Activated T-cell treated with anti-CD3 and anti-CD28 coated beads, Interleukin-2, amount 50 U/mL, for 4 hours (primary cell): ENCODE results near the gene DCAF15. TPM values are rescaled to one million over a fixed set of nuclear protein-coding genes. Genes with fewer than 3 reads are reported as not detected.

Source experiments
- ATAC-seq, 2 donors: fragments of 200-7000 bp; cut with Tn5 transposase; one replicate each; pipeline ENCODE4 v1.10.0; 2021
- DNase-seq: peaks from one replicate; pipeline ENCODE4 v3.0.0-alpha.2; 2020
- H3K27me3 Mint-ChIP-seq: one replicate; pipeline ENCODE4 v1.8.0; 2021; ENCODE audit warnings: low read depth, mixed read lengths
- H3K36me3 Mint-ChIP-seq: one replicate; pipeline ENCODE4 v1.8.0; 2022; ENCODE audit warnings: mixed read lengths; ENCODE audit not compliant: insufficient read depth
- H3K4me1 Mint-ChIP-seq: one replicate; pipeline ENCODE4 v1.8.0; 2021; ENCODE audit warnings: low read depth, mixed read lengths
- H3K4me3 Mint-ChIP-seq: one replicate; pipeline ENCODE4 v1.8.0; 2021; ENCODE audit warnings: mild to moderate bottlenecking, moderate library complexity, mixed read lengths
- H3K9me3 Mint-ChIP-seq: one replicate; pipeline ENCODE4 v1.8.0; 2021; ENCODE audit warnings: mixed read lengths
- total RNA-seq, 3 donors: library from RNA; stranded (reverse); gene quantifications; one replicate each; pipeline ENCODE4 v1.2.1, GENCODE V29; 2021

The DCAF15 gene
- total RNA-seq, 3 donors from 2014 or later = 65.2 to 75.4 (median 66.2) TPM

DNA sequence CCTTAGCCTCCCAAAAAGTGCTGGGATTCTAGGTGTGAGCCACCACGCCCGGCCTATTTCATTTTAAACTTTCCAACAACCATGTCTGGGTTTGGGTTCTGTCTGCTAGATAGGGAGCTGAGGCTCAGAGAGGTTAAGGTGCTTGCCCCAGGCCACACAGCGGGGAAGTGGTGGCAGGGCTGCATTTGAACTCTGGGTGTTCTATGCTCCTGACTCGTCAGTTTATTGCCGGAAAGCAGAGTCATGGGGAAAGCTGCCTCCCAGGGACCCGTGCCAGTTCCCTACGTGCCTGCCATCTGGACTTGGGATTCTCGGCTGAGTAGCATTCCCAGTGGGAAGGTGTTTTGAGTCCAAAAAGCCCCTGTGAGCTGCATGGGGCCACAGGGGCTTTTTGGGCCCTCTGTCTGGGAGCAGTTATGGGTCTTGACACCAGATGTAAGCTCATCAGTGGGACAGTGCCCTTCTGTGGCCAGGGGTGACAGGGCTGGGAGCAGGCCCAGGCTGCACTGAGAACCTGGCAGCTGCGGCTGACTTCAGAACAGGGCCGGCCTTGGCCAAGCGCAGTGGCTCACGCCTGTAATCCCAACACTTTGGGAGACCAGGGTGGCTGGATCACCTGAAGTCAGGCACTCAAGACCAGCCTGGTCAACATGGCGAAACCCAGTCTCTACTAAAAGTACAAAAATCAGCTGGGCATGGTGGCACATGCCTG is 42.9 kb downstream of the DCAF15 start:
- H3K36me3 Mint-ChIP-seq = peaks cover 14% of the 10 kb centered on the region
- H3K4me3 Mint-ChIP-seq = no peak overlapping the region
- no peak for ATAC-seq
- no peaks in the 10 kb centered on the region for H3K9me3 Mint-ChIP-seq
- DNase-seq = no peak
- no peaks in the 10 kb centered on the region for H3K27me3 Mint-ChIP-seq
- H3K4me1 Mint-ChIP-seq = peaks cover 18% of the 10 kb centered on the region

DNA sequence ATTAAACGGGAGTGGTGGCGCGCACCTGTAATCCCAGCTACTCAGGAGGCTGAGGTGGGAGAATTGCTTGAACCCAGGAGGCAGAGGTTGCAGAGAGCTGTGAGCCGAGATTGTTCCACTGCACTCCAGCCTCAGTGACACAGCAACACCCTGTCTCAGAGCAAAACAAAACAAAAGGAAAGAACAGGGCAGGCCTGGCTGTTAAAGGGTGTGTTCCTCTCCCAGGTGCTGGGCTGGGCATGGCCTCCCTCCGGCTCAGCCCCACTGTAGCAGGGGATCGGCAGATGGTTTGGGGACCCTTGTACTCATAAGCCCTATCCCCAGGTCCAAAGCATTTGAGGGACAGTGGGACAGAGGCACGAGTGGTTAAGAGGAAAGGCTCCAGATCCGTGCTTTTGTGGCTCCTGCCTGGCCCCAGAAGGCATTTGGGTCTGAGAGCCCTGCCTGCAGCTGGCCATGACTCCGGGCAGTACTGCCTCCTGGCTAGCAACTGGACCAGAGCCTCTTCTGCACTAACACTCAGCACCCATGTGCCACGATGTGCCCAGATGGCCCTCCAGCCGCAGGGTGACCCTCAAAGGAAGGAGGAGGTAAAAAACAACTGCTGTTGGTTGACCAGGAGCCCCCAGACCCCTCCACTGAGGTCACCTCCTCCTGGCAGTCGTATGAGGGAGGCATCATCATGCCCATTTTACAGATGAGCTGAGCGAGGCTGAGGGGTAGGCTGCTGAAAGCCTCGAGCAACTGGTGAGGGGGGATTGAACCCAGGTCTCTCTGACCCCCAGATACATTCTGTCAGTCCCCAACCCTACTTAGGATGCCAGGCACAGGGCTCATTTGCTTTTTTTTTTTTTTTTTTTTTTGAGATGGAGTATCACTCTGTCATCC is 43.8 kb downstream of the DCAF15 start:
- ATAC-seq = no peak
- H3K4me1 Mint-ChIP-seq = peaks cover 24% of the 10 kb centered on the region
- H3K9me3 Mint-ChIP-seq = no peaks in the 10 kb centered on the region
- no peak for DNase-seq
- H3K27me3 Mint-ChIP-seq = no peaks in the 10 kb centered on the region
- no peak overlapping the region for H3K4me3 Mint-ChIP-seq
- H3K36me3 Mint-ChIP-seq = peaks cover 10% of the 10 kb centered on the region

DNA sequence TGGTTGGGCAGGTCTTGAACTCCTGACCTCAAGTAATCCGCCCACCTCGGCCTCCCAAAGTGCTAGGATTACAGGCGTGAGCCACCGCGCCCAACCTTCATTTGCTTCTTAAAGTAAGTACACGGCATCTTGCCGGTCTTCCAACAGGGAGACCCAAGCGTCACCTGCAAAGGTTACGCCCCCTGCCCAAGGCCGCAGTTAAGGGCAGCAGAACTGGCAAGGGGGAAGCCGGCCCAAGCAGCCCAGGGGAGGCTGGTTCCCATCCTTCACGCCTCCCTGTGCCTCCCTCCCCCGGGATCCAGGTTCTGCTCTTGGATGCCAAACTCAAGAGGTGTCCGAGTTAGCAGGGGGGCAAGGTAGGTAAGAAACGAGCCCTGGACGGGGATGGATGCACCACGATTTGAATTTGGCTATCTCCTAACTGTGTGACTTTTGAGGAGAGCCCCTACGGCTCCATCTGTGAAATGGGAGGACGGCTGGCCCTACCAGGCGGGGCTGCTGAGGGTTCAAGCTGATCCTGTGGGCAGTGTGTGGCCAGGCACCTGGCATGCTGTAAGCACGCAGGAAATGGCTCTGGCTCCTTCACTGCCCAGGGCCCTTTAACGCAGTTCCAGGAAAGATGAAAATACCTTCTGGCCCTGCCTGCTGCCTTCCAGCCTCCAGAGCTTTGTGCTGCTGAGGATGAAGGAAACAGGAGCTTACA is 44.8 kb downstream of the DCAF15 start:
- Mint-ChIP-seq H3K36me3 (peaks cover 9% of the 10 kb centered on the region), H3K4me3 (no peak overlapping the region), H3K9me3 (no peaks in the 10 kb centered on the region), H3K4me1 (peaks cover 31% of the 10 kb centered on the region), H3K27me3 (no peaks in the 10 kb centered on the region)
- ATAC-seq (no peak), DNase-seq (no peak)

DNA sequence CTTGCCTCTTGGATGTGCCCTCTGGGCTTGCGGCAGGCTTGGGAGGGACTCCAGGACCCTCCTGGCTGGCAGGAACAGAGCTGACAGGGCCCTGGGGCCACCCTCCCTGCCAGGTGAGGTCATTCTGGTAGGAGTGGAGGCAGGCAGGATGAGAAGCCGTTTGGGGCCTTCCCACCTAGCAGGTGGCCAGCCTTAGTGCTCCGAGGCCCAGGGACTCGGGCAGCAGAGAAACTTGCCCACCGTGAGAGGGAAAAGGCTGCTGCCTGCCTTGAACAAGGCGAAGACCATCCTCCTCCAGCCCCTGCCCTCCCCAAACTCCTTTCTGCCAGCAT is 45.3 kb downstream of the DCAF15 start:
- Mint-ChIP-seq H3K9me3 (no peaks in the 10 kb centered on the region), H3K27me3 (no peaks in the 10 kb centered on the region), H3K4me3 (no peak overlapping the region), H3K4me1 (peaks cover 34% of the 10 kb centered on the region), H3K36me3 (peaks cover 6% of the 10 kb centered on the region)
- ATAC-seq (no peak), DNase-seq (no peak)

DNA sequence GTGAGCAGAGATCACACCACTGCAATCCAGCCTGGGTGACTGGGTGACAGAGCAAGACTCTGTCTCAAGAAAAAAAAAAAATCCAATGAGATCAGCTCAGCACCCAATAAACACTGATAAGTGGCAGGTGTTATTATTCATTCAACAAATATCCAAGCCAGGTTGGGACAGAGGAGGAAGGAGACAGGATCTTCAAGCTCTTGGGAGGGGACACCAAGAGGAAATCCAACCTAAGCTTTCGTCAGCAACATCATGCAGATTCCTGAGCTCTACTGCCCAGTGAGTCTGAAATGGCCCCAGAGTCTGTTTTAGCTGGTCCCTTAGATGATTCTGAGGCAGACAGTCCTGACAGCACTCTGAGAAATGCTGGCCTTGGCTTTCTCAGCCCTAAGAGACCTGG is 46.1 kb downstream of the DCAF15 start:
- ATAC-seq (no peak), DNase-seq (no peak)
- no peak overlapping the region for H3K4me3 Mint-ChIP-seq
- peaks cover 4% of the 10 kb centered on the region for H3K36me3 Mint-ChIP-seq
- no peaks in the 10 kb centered on the region for H3K27me3 Mint-ChIP-seq
- peaks cover 40% of the 10 kb centered on the region for H3K4me1 Mint-ChIP-seq
- no peaks in the 10 kb centered on the region for H3K9me3 Mint-ChIP-seq

DNA sequence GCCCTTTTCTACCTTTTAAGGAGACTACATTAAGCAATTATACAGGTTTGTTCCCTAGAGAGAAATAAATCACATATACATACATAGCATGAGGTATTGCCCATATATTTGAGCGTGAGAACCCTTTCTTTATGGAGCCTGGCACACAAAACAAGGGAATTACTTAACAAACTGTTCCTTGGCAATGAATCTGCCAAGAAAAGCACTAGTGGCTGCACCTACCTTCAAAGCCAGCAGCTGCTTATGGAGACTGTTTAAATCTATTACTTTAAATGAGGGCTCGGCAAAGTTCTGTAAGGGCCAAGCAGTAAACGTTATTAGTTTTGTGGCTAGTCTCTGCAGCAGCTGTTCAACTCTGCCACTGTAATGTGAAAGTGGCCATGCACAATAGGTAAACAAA is 46.8 kb downstream of the DCAF15 start:
- H3K9me3 Mint-ChIP-seq = no peaks in the 10 kb centered on the region
- DNase-seq (no peak), ATAC-seq (no peak)
- peaks cover 45% of the 10 kb centered on the region for H3K4me1 Mint-ChIP-seq
- peaks cover 4% of the 10 kb centered on the region for H3K36me3 Mint-ChIP-seq
- H3K4me3 Mint-ChIP-seq = no peak overlapping the region
- H3K27me3 Mint-ChIP-seq = no peaks in the 10 kb centered on the region

DNA sequence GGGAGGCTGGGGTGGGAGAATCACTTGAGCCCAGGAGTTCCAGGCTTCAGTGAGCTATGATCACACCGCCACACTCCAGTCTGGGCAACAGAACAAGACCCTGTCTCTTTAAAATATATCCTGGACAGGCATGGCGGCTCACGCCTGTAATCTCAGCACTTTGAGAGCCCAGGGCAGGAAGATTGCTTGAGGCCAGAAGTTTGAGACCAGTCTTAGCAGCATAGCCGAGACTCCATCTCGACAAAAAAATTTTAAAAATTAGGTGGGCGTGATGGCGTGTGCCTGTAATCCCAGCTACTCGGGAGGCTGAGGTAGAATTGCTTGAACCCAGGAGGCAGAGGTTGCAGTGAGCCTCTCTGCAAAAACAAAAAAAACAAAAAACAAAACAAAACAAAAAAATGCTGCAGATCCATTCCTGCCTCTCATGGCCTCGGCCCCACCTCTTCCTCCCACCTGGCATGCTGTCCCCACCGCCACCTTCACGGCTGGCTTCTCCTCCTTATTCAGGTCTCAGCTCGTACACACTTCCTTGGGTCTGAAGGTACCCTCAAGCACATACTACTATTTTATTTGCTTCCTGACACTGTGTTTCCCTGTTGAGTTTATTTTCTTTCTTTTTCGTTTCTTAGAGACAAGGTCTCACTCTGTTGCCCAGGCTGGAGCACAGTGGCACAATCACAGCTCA is 48.5 kb downstream of the DCAF15 start:
- Mint-ChIP-seq H3K9me3 (no peaks in the 10 kb centered on the region), H3K27me3 (no peaks in the 10 kb centered on the region), H3K36me3 (peaks cover 4% of the 10 kb centered on the region), H3K4me3 (no peak overlapping the region), H3K4me1 (peaks cover 55% of the 10 kb centered on the region)
- ATAC-seq (no peak), DNase-seq (no peak)

DNA sequence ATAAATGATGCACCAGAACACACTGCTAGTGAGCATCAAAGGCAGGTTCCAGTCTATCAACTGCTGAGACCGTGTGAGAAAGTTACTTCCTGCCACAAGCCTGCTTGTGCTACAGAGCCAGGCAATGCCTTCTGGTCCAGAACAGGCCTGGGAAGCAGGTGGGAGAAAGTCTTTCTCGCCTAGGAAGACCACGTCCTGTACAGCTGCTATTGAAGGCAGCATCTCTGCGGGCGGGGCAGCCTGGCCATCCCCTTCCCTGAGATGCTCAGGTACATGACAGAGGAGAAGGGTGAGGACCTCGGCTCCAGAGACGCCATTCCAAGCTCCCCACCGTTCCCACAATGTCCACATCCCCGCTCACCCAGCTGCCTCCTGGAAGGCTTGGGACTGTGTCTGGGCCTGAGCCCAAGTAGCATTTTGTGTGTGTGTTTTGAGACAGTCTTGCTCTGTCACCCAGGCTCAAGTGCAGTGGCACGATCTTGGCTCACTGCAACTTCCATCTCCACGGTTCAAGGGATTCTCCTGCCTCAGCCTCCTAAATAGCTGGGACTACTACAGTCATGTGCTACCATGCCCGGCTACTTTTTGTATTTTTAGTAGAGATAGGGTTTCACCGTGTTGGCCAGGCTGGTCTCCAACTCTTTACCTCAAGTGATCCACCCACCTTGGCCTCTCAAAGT is 50.4 kb downstream of the DCAF15 start:
- no peaks in the 10 kb centered on the region for H3K27me3 Mint-ChIP-seq
- H3K36me3 Mint-ChIP-seq = peaks cover 4% of the 10 kb centered on the region
- H3K9me3 Mint-ChIP-seq = no peaks in the 10 kb centered on the region
- DNase-seq (no peak), ATAC-seq (no peak)
- H3K4me1 Mint-ChIP-seq = peaks cover 56% of the 10 kb centered on the region
- H3K4me3 Mint-ChIP-seq = peak overlapping the region; percentile 63

DNA sequence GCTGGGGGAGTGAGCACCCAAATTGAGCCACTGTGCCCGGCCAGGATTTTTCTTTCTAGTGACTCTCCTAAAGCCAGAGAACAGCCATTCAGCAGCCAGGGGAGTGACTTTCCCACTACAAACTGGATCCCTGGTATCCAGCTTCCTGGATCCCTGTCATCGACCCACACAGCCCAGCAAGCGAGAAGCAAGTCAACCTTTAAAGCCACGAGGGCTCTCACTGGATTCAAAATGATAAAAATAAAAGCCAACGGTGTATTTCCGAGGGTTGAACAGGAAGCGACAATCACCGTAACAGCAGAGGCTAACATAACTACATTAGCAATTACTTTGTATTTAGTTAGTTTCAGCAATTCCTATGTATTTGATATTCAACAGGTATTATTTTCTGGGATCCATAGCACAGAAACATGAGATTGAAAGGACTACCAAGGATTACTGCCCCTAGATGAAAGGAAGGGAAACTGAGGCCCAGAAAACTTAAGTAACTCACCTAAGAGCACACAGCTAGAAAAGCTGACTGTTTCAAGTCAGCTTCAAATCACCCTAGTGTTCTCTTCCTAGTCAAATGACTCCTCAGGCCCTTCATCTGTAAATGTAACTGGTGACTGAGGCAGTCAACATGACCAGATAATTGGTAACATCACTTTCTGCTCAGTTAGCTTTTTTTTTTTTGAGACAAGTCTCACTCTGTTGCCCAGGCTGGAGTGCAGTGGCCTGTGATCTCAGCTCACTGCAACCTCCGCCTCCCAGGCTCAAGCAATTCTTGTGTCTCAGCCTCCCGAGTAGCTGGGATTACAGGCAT is 51.1 kb downstream of the DCAF15 start:
- Mint-ChIP-seq H3K36me3 (peaks cover 4% of the 10 kb centered on the region), H3K4me3 (peak overlapping the region; percentile 63), H3K27me3 (no peaks in the 10 kb centered on the region), H3K4me1 (peaks cover 55% of the 10 kb centered on the region), H3K9me3 (no peaks in the 10 kb centered on the region)
- DNase-seq (no peak), ATAC-seq (no peak)

DNA sequence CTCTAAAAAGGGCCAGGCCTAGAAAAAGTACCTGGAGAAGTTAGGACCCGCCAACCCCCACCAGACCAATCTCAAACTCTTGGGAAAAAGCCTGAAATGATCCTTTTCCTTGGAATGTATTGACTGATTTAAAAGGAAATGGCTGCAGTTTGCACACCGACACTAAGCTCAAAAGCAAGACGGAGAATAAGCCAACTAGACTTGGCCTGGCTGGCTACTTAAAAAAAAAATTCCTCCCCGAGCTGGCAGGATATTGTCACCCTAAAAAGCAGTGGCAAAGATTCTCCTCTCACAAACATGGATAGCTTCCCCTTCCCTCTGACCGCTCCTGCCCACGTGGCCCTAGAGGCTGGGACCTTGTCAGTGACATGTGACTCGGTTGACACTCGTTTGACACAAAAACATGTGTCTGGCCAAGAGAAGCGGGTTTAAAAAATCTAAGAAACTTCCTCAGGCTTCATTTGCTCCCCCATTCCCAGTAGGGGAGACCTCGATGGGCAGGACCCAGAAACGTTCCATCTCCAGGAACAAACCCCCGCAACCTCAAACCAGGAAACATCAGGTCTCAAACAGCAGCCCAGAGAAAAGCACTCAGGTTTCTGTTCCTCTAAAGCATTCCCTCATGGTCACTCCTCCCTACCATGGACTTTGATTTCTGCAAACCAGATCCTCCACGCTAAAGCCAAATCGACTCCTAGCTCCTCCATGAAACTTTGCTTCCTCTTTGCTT is 52.5 kb downstream of the DCAF15 start:
- Mint-ChIP-seq H3K27me3 (no peaks in the 10 kb centered on the region), H3K4me1 (peaks cover 54% of the 10 kb centered on the region), H3K9me3 (no peaks in the 10 kb centered on the region), H3K4me3 (peak overlapping the region; percentile 70), H3K36me3 (no peaks in the 10 kb centered on the region)
- no peak for DNase-seq
- ATAC-seq = no peak

DNA sequence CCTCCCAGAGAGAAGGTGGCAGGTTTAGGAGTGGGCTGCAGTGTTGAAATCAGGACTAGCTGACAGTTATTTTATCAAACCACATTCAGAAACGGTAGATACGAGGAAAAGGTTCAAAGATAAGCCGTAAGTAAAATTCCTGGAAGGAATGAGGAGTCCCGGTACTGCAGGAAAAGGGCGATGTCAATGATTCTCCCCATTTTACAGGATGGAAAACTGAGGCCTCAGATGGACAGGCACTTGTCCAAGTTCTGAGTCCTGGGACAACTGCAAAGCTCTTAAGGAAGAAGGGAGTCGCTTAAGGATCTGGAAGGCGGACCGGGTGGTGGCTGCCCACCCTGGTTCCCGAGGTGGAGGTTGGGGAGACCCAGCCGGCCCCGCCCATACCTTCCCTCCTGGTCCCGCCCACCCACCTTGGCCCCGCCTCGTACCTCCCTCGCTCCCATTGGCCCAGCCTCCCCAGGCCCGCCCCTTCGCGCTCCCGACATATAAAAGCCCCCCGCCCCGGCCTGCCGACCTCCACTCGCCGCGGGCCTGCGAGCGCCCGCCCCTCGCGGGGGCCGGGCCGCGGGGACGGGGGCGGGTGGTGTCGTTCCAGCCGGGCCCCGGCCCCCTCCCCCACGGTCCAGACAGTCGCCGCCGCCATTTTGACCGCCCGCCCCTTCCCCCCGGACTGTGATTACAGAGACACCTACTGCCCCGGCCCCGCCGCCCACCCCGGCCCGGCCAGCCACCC is 53.2 kb downstream of the DCAF15 start:
- Mint-ChIP-seq H3K4me3 (peak overlapping the region; percentile 94), H3K4me1 (peaks cover 47% of the 10 kb centered on the region)

DNA sequence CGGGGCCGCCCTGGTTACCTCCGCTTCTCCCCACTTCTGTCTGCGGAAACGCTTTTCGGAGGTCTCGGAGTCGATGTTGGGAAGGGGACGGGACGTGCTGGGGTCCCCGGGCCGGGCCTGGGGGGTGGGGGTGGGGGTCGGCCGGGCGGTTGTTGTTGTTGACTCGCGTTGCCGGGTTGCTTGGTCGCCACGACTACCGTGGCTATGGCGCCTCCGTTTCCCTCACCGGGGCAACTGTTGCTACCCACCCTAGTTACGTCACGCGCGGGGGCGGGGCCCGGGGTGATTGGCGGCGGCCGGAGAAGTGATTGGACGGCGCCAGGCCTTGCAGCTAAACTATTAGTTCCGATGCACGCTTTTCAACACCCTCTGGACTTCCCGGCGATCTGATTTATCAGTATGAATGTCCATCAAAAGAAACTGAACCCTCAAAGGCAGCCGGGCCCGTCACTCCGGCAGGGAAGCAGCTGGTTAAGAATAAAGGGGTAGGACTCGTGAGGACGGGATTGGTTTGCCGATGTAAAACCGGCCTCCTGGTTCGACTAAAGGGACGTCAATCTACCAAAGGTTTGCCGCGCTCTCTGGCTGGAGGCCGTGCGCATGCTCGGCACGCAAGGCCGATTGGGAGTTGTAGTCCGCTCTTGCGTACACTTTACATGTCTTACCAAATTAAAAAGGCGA is 53.9 kb downstream of the DCAF15 start, which contains the start of gene RFX1:
Gene RFX1 (minus strand): TSS at position 236 of the 681 bp plus-strand sequence. CDS start 12,477 bp downstream, outside the sequence.
- ATAC-seq (peak; percentile 83), DNase-seq (peak; percentile 100)
- Mint-ChIP-seq H3K4me3 (peak within 1 kb of the TSS; percentile 94), H3K9me3 (no peaks in the 10 kb centered on the region), H3K27me3 (no peaks in the 10 kb centered on the region), H3K36me3 (no peaks in the 10 kb centered on the region), H3K4me1 (peaks cover 40% of the 10 kb centered on the region)

More for the DNA sequence above, 53.2 kb downstream of the DCAF15 start:
- H3K27me3 Mint-ChIP-seq = no peaks in the 10 kb centered on the region
- no peaks in the 10 kb centered on the region for H3K9me3 Mint-ChIP-seq
- peak; percentile 88 for DNase-seq
- no peaks in the 10 kb centered on the region for H3K36me3 Mint-ChIP-seq
- ATAC-seq = peak; percentile 57 to 59
